ENCODE data around the gene OVOL1. TPM values are rescaled to one million over a fixed set of nuclear protein-coding genes. Genes with fewer than 3 reads are reported as not detected.

The OVOL1 gene
- total RNA-seq, 1 experiment from 2014 or later, result 17.1 TPM

- peaks cover 23% of the 10 kb centered on the region for H3K4me1 ChIP-seq (ENCODE audit: insufficient read depth, low read length)
- peaks cover 19% of the 10 kb centered on the region; the same call in 1 of the 2 replicates for H3K36me3 ChIP-seq (ENCODE audit: low read depth, low read length)
- no peaks in the 10 kb centered on the region for H3K9me2 ChIP-seq (replicated peaks; ENCODE audit: low read length)
- H3K9ac ChIP-seq (ENCODE audit: low read length), result peak overlapping the region; percentile 74
- no peak overlapping the region for H3K27ac ChIP-seq (ENCODE audit: low read length)
- no TSS peak for BruUV-seq (replicated peaks)
- H3K4me2 ChIP-seq (ENCODE audit: low read length), result peak overlapping the region; percentile 96
- DNase-seq (no peak), ATAC-seq (no peak)
- no peak overlapping the region for H2AFZ ChIP-seq (ENCODE audit: low read length)
- no peaks in the 10 kb centered on the region for H3K27me3 ChIP-seq (ENCODE audit: low read length)
- TF ChIP-seq EZH2 (IDR thresholded peaks at IDR 0.05; ENCODE audit: low read length, unreplicated experiment), result no peak
- no peak for TF ChIP-seq EZH2phosphoT487 (IDR thresholded peaks at IDR 0.05; ENCODE audit: borderline replicate concordance, low read length)
- TF ChIP-seq CTCF (conservative IDR thresholded peaks at IDR 0.05; ENCODE audit: low read depth, low read length), result no peak
- H3K79me2 ChIP-seq (ENCODE audit: low read length), result peaks cover 44% of the 10 kb centered on the region
- H3K9me3 ChIP-seq (ENCODE audit: low read length), result no peaks in the 10 kb centered on the region
- peak overlapping the region; percentile 84 for H3K4me3 ChIP-seq (ENCODE audit: low read length)
- CTCF ChIA-PET, result interaction anchor here (0.7 to 2.1 kb wide), 9 partner anchors 10 to 207 kb away, joined by 4 to 44 read pairs (median 6); partner anchors contain the start of genes KAT5 and MUS81
- H4K20me1 ChIP-seq (ENCODE audit: low read length), result peaks cover 22% of the 10 kb centered on the region
- POLR2A ChIA-PET (ENCODE audit: unreplicated experiment), result interaction anchor here (0.5 kb wide), 1 partner anchor 500 kb away, joined by 4 read pairs; no protein-coding TSS in a partner anchor
- intact Hi-C loops (cut with micrococcal nuclease), result no loop called here
- H3F3A ChIP-seq (ENCODE audit: low read length, unreplicated experiment), result no peaks in the 10 kb centered on the region
These were observed 7.8 kb upstream of the OVOL1 start for GRCh38 chr11:65778901-65779668.

- H3K27me3 ChIP-seq (ENCODE audit: low read length), result no peaks in the 10 kb centered on the region
- no TSS peak for BruUV-seq (replicated peaks)
- ATAC-seq (peak; percentile 3), DNase-seq (no peak)
- CTCF ChIA-PET, result interaction anchor here (0.7 to 2.1 kb wide), 9 partner anchors 9 to 207 kb away, joined by 4 to 44 read pairs (median 6); partner anchors contain the start of genes KAT5 and MUS81
- no peaks in the 10 kb centered on the region for H3K9me2 ChIP-seq (replicated peaks; ENCODE audit: low read length)
- intact Hi-C loops (cut with micrococcal nuclease), result no loop called here
- peaks cover 23% of the 10 kb centered on the region for H3K4me1 ChIP-seq (ENCODE audit: insufficient read depth, low read length)
- peaks cover 44% of the 10 kb centered on the region for H3K79me2 ChIP-seq (ENCODE audit: low read length)
- peak overlapping the region; percentile 96 for H3K4me2 ChIP-seq (ENCODE audit: low read length)
- POLR2A ChIA-PET (ENCODE audit: unreplicated experiment), result interaction anchor here (0.5 to 0.7 kb wide), 2 partner anchors 37 to 500 kb away, joined by 4 to 5 read pairs; no protein-coding TSS in a partner anchor
- peaks cover 19% of the 10 kb centered on the region; the same call in 1 of the 2 replicates for H3K36me3 ChIP-seq (ENCODE audit: low read depth, low read length)
- H3K4me3 ChIP-seq (ENCODE audit: low read length), result peak overlapping the region; percentile 84
- H3K9ac ChIP-seq (ENCODE audit: low read length), result peak overlapping the region; percentile 74
- TF ChIP-seq EZH2phosphoT487 (IDR thresholded peaks at IDR 0.05; ENCODE audit: borderline replicate concordance, low read length), result no peak
- no peak for TF ChIP-seq CTCF (conservative IDR thresholded peaks at IDR 0.05; ENCODE audit: low read depth, low read length)
- no peak overlapping the region for H2AFZ ChIP-seq (ENCODE audit: low read length)
- H3F3A ChIP-seq (ENCODE audit: low read length, unreplicated experiment), result no peaks in the 10 kb centered on the region
- no peak overlapping the region for H3K27ac ChIP-seq (ENCODE audit: low read length)
- H3K9me3 ChIP-seq (ENCODE audit: low read length), result no peaks in the 10 kb centered on the region
- H4K20me1 ChIP-seq (ENCODE audit: low read length), result peaks cover 22% of the 10 kb centered on the region
These were observed 7.3 kb upstream of the OVOL1 start for GRCh38 chr11:65779669-65779918.

Measured in PC-3 (cell line).